GM12878 (cell line): ENCODE measurements around the gene PDE9A. TPM values are rescaled to one million over a fixed set of nuclear protein-coding genes. Genes with fewer than 3 reads are reported as not detected.

Source experiments
- ATAC-seq: fragments of 200-7000 bp; cut with Tn5 transposase; 3 replicates; pipeline ENCODE4 v1.9.1; 2020; ENCODE audit warnings: mild to moderate bottlenecking, moderate library complexity
- BruUV-seq: library from RNA; stranded (reverse); fragments of 400-500 nt; replicated peaks from 2 replicates; lab custom pipeline; 2021; lab: Mats Ljungman, UMichigan
- CTCF ChIA-PET: fragments of 300-600 bp; sonication (Branson Sonifier 250); formaldehyde crosslinking; extraction: SDS; loops from one replicate; lab custom pipeline; 2021; ENCODE audit warnings: inconsistent platforms; lab: Yijun Ruan, JAX
- POLR2A ChIA-PET: fragments of 350-600 bp; formaldehyde crosslinking; extraction: SDS; loops from one replicate; lab custom pipeline; 2021; ENCODE audit warnings: inconsistent platforms; lab: Charles Lee
- RAD21 ChIA-PET: fragments of 300-600 bp; sonication (Branson Sonifier 250); formaldehyde crosslinking; loops from one replicate; lab custom pipeline; 2023; ENCODE audit warnings: antibody characterized with exemption; ENCODE audit not compliant: unreplicated experiment; lab: Charles Lee
- SMC1A ChIA-PET: fragments of 300-600 bp; sonication (Branson Sonifier 250); formaldehyde crosslinking; loops from one replicate; lab custom pipeline; 2023; ENCODE audit not compliant: unreplicated experiment, uncharacterized antibody; lab: Charles Lee
- DNase-seq: peaks from one replicate; pipeline ENCODE4 v3.0.0-alpha.2; 2011; ENCODE audit warnings: low read depth, low spot score
- FAIRE-seq: peaks from 3 replicates; lab custom pipeline; 2011; peaks lifted over from hg19 to GRCh38; lab: Jason Lieb, UNC
- H2AFZ ChIP-seq: 2 replicates; pipeline ENCODE4 v1.6.0; 2011; ENCODE audit warnings: low read depth, low read length, control low read depth; ENCODE audit not compliant: control insufficient read depth
- H3K27ac ChIP-seq: 2 replicates; pipeline ENCODE4 v1.5.1; 2011; ENCODE audit warnings: control low read depth; ENCODE audit not compliant: control insufficient read depth, insufficient read depth
- H3K27me3 ChIP-seq, 2 experiments: replicated peaks in 1 of 2; 2 replicates each; pipeline versions ENCODE4 v1.6.0 to v1.6.1; 2011; ENCODE audit warnings: low read length in 1 of 2; ENCODE audit not compliant: control insufficient read depth in 2 of 2, insufficient read depth in 2 of 2
- H3K36me3 ChIP-seq, 2 experiments: 2 replicates each; pipeline ENCODE4 v1.5.1; 2011; ENCODE audit warnings: low read length in 1 of 2; ENCODE audit not compliant: control insufficient read depth in 2 of 2, insufficient read depth in 2 of 2
- H3K4me1 ChIP-seq: 2 replicates; pipeline ENCODE4 v1.6.1; 2011; ENCODE audit warnings: mild to moderate bottlenecking, low read length, moderate library complexity, mixed read lengths; ENCODE audit not compliant: control insufficient read depth, insufficient read depth
- H3K4me2 ChIP-seq: 2 replicates; pipeline ENCODE4 v1.6.0; 2011; ENCODE audit warnings: control low read depth; ENCODE audit not compliant: control insufficient read depth, insufficient read depth
- H3K4me3 ChIP-seq: fragments of 200-600 bp; sonication (generic); 2 replicates; pipeline ENCODE4 v1.5.1; 2016
- H3K79me2 ChIP-seq: 2 replicates; pipeline ENCODE4 v1.6.0; 2011; ENCODE audit warnings: low read length; ENCODE audit not compliant: control insufficient read depth, insufficient read depth
- H3K9ac ChIP-seq: 2 replicates; pipeline ENCODE4 v1.8.0; 2011; ENCODE audit warnings: low read length, control low read depth, mixed read lengths; ENCODE audit not compliant: control insufficient read depth, insufficient read depth
- H3K9me3 ChIP-seq: replicated peaks from 3 replicates; pipeline ENCODE4 v1.5.1; 2011; ENCODE audit warnings: mild to moderate bottlenecking, low read length; ENCODE audit not compliant: control insufficient read depth, insufficient read depth
- H4K20me1 ChIP-seq: 2 replicates; pipeline ENCODE4 v1.6.0; 2011; ENCODE audit not compliant: control insufficient read depth, insufficient read depth
- BACH1 ChIP-seq: fragments of 450-650 bp; IDR thresholded peaks from 2 replicates; pipeline ENCODE4 v1.6.1; 2017; ENCODE audit warnings: mild to moderate bottlenecking, borderline replicate concordance
- BRCA1 ChIP-seq: IDR thresholded peaks from 2 replicates; pipeline ENCODE4 v1.6.1; 2011; ENCODE audit warnings: low read depth, low read length, improper control_type of control experiment
- CHD1 ChIP-seq: IDR thresholded peaks from 2 replicates; pipeline ENCODE4 v1.6.1; 2012; ENCODE audit warnings: low read depth, low read length, improper control_type of control experiment
- CREB1 ChIP-seq: IDR thresholded peaks from 2 replicates; pipeline ENCODE4 v1.6.1; 2012; ENCODE audit warnings: low read depth, mild to moderate bottlenecking, inconsistent platforms
- FOS ChIP-seq: IDR thresholded peaks from 3 replicates; pipeline ENCODE4 v1.6.1; 2011; ENCODE audit warnings: borderline replicate concordance; ENCODE audit not compliant: insufficient read length; ENCODE audit errors: extremely low read depth
- FOXK2 ChIP-seq: fragments of 450-650 bp; IDR thresholded peaks from 2 replicates; pipeline ENCODE4 v1.6.1; 2017; ENCODE audit warnings: mild to moderate bottlenecking, moderate library complexity
- IKZF1 ChIP-seq: fragments of 450-650 bp; conservative IDR thresholded peaks from 2 replicates; pipeline ENCODE4 v1.6.1; 2017; ENCODE audit warnings: antibody characterized with exemption, mild to moderate bottlenecking
- NFYA ChIP-seq: IDR thresholded peaks from 2 replicates; pipeline ENCODE4 v1.6.1; 2011; ENCODE audit warnings: low read depth, mild to moderate bottlenecking, low read length, improper control_type of control experiment, borderline replicate concordance
- WGBS: methylation state at CpG from one replicate; pipeline ENCODE4 v1.1.6; 2016; ENCODE audit warnings: low lambda C conversion rate; ENCODE audit not compliant: insufficient replicate concordance, insufficient coverage; ENCODE audit errors: missing lambda C conversion rate; 5-methylcytosine and 5-hydroxymethylcytosine counted together
- in situ Hi-C: fragments of 300-500 bp; cut with MboI; formaldehyde crosslinking; loops from 9 replicates; pipeline ENCODE4 v1.14.3; 2018; ENCODE audit warnings: mixed read lengths
- intact Hi-C: fragments of 100-400 bp; cut with micrococcal nuclease; formaldehyde crosslinking; loops from one replicate; pipeline ENCODE4 v1.14.2; 2022; ENCODE audit not compliant: unreplicated experiment
- polyA plus RNA-seq, 11 experiments: library from polyadenylated mRNA; depleted of rRNA in 4 of 11; unstranded in 6 of 11; stranded (reverse) in 5 of 11; fragments of >200 nt; fragmentation: Nextera tagmentation in 4 of 11; fragmentation: Illumina TruSeq in 1 of 11; extraction: Ambion mirVana in 4 of 11; extraction: Trizol in 1 of 11; gene quantifications; 1 replicate in 1 of 11; 2 replicates in 10 of 11; pipeline versions ENCODE4 v1.2.1 to v1.2.3, GENCODE V29; 2011 to 2016; ENCODE audit warnings: inconsistent platforms in 2 of 11, missing spikeins in 2 of 11, low read depth in 1 of 11
- total RNA-seq, 4 experiments: library from RNA; depleted of rRNA in 3 of 4; stranded (reverse); fragments of >200 nt in 3 of 4; fragmentation: Illumina TruSeq in 1 of 4; extraction: Trizol in 1 of 4; gene quantifications; 2 replicates each; pipeline versions ENCODE4 v1.2.1 to v1.2.3, GENCODE V29; 2013 to 2021

The PDE9A gene
- total and polyA plus RNA-seq, 10 of the 15 experiments (the other 5 are each of a cell fraction or from before 2014, with no cell fraction given), result 0.08 to 0.45 (median 0.20) TPM; not detected in 1

DNA sequence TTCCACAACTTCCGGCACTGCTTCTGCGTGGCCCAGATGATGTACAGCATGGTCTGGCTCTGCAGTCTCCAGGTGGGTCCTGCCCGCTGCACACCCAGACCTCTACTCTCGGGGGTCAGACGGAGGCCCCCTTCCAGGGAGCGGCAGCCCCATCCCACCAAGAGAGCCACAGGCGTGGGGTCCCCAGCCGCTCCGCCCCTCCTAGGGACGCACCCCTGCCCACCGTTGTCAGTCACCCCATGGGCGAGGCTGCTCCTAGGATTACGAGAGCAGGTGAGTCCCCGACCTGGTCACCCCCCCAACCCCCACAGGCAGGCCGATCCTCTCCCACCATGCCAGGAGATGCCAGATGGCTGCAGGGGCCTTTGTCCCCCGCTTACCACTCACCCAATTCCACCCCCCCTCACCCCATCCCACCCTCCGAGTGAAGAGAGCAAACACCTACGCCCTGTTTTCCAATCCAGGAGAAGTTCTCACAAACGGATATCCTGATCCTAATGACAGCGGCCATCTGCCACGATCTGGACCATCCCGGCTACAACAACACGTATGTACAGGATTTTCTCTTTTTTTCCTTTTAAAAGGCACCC, 107.0 kb downstream of the PDE9A start:
- Histone ChIP-seq H3K4me1 (no peaks in the 10 kb centered on the region), H3K4me3 (no peak overlapping the region), H3K27ac (no peak overlapping the region), H3K9ac (no peak overlapping the region), H3K36me3 (no peaks in the 10 kb centered on the region), H2AFZ (no peak overlapping the region), H3K79me2 (no peaks in the 10 kb centered on the region), H3K27me3 (peaks cover 0 to 4% of the 10 kb centered on the region in 2 experiments; a peak in 2 of 4 replicates), H3K9me3 (no peaks in the 10 kb centered on the region), H4K20me1 (no peaks in the 10 kb centered on the region), H3K4me2 (no peak overlapping the region)
- intact Hi-C loops, result no loop called here
- POLR2A ChIA-PET, result no interaction called here
- no peak for TF ChIP-seq BACH1
- no peak for TF ChIP-seq IKZF1
- TF ChIP-seq CREB1, result no peak
- TF ChIP-seq CHD1, result no peak
- TF ChIP-seq FOXK2, result no peak
- TF ChIP-seq FOS, result no peak
- no peak for TF ChIP-seq NFYA
- no peak for TF ChIP-seq BRCA1
- ATAC-seq (no peak), DNase-seq (no peak), FAIRE-seq (no peak)
- CTCF ChIA-PET, result interaction anchor here (0.6 kb wide), 1 partner anchor 67 kb away, joined by 3 read pairs; no protein-coding TSS in a partner anchor
- in situ Hi-C loops, result no loop called here
- no TSS peak for BruUV-seq
- RAD21 ChIA-PET, result no interaction called here
- 25% methylated on average over 23 of the region's 23 CpGs for WGBS
- SMC1A ChIA-PET, result no interaction called here
